ENCODE results near the gene MS4A4E.
A peak's percentile ranks its signal among the peaks of the same experiment; 100 is the strongest.

The MS4A4E gene

DNA sequence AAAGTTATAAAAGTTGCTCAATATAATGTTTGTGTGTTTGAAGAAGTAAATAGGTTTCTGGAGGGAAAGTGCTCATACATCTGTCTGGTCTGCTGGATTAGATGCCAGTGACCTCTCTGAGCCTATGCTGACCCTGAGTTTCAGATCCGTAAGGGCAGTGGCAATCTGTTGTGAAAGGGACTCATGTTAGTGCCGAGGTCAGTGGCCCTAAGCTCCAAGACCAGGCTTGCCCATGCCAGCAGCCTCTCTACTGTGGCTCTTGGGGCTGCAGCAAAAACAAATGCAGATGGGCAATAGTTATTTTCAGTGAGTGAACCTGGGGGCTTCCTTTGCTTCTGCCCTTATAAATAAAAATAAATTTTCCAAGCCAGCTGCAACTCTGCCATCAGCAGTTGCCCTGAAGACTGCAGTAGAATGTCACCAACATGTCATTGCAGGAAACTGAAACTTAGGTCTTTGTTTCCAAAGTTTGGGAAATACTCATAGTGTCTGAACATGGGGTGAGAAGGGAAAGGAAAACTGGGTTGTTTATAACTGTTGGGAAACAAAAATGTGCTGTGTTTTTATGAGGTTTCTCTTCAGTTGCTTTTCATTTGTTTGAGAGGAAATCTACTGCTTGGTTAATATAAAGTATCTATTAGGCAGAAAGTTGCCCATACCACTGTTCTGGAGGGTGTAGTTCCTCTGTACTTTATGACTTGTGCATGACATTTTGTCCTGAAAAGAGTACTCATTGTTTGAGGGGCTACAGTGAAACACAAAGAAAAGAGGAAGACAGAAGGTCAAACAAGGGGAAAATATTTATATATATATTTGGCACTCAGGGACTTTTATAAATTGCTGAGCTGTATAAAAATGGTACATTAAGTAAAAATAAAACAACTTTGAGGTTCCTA is 9.5 kb upstream of the MS4A4E start:
- TF ChIP-seq, protein P1, sequence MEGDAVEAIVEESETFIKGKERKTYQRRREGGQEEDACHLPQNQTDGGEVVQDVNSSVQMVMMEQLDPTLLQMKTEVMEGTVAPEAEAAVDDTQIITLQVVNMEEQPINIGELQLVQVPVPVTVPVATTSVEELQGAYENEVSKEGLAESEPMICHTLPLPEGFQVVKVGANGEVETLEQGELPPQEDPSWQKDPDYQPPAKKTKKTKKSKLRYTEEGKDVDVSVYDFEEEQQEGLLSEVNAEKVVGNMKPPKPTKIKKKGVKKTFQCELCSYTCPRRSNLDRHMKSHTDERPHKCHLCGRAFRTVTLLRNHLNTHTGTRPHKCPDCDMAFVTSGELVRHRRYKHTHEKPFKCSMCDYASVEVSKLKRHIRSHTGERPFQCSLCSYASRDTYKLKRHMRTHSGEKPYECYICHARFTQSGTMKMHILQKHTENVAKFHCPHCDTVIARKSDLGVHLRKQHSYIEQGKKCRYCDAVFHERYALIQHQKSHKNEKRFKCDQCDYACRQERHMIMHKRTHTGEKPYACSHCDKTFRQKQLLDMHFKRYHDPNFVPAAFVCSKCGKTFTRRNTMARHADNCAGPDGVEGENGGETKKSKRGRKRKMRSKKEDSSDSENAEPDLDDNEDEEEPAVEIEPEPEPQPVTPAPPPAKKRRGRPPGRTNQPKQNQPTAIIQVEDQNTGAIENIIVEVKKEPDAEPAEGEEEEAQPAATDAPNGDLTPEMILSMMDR (IDR thresholded peaks at IDR 0.05): no peak
- DNase-seq (ENCODE audit: low spot score): no peak
- Histone ChIP-seq H3K4me3 (no peak overlapping the region), H3K27ac (peak overlapping the region in 1 of 2 donors; percentile 41)

DNA sequence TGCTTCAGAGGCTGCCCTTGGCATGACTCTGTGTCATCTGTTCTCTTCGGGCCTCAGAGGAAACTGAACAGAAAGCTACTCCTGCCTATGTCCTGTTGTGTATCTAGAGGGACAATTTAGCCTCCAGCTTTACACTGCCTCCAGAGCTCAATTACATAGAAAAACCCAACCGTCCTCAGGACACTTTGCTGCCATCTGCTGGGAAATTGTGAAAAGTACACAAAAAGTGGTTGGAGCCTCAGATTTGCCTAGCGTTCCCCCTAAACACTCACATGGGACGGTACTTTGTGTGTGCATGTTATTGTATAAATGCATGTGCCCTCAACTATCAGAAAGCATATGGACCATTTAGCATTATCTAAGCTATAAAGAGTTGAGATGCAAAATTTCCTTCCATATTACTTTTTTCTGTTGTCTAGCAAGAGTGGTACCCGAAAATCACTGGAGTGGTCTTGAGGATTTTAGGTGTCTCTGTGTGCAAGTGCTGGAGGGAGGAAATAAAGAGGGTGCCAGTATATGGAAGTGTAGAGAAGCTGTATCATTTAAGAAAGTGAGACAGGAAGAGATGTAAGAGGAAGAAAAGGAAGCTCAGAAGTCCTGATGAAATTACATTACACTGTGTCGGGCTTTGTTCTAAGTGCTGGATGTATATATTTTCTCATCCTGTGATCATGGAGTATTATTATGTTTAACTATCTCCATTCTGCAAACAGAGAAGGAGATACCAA is 8.7 kb upstream of the MS4A4E start:
- H3K27ac ChIP-seq: peak overlapping the region in 1 of 2 donors; percentile 41
- H3K4me3 ChIP-seq: no peak overlapping the region
- DNase-seq (ENCODE audit: low spot score): no peak
- TF ChIP-seq, protein P1 (IDR thresholded peaks at IDR 0.05): no peak

DNA sequence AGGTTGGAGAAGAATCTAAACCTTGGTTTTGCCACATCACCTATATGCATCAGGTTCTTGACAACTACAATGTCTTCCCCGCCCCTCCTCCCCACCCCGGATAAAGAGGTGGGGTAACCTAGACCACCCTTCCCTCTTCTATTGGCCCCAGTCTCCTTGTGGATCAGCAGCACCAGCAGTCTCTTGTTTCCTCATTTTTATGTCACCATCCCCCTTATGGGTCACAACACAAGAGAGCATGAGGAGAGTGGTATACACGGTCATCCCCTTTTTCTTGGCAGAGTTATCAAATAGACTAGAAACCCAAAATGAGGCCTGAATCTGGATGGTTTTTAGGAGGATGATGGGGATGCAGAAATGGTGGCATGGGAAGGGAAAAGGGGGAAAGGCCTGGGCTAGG is 1.2 kb downstream of the MS4A4E start:
- no peak for DNase-seq (ENCODE audit: low spot score)
- TF ChIP-seq, protein P1 (IDR thresholded peaks at IDR 0.05): no peak
- H3K27ac ChIP-seq: peak overlapping the region in 1 of 2 donors; percentile 31
- H3K4me3 ChIP-seq: no peak overlapping the region

DNA sequence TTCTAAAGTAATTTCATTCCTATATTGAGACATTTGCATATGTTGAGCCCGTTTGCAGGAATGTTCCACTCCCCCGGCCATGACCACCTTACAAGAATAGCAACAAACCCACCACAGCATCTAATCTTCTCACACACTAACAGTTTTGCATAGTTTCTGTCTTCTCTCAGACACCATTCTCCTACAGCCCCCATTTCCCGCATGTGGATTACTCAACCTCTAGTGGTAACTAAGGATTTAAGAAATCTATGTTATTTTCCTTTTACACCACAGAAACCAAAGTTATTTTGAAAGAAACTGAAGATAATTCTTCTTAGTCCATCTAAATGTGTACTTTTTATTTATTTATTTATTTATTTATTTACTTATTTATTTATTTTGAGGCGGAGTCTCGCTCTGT is 2.3 kb downstream of the MS4A4E start:
- Histone ChIP-seq H3K27ac (no peak overlapping the region), H3K4me3 (no peak overlapping the region)
- TF ChIP-seq, protein P1 (IDR thresholded peaks at IDR 0.05): no peak
- no peak for DNase-seq (ENCODE audit: low spot score)

DNA sequence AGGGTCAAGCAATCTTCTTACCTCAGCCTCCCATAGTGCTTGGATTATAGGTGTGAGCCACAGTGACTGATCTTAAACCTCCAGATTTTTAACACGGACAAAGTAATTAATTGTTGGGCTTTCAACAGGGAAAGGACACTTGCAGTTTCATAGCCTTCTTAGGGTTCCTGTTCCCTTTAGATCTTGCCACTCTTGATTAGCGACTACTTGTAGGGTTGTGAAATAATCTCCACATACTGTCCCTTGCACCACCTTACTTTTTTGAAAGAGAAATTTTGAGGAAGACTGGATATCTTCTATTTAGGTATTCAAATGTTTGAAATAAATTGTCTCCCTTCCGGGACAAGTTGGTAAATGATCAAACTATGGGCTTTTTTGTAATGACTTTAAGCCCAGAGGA is 7.6 kb downstream of the MS4A4E start:
- no peak overlapping the region for H3K4me3 ChIP-seq
- H3K27ac ChIP-seq: no peak overlapping the region
- no peak for DNase-seq (ENCODE audit: low spot score)
- TF ChIP-seq, protein P1 (IDR thresholded peaks at IDR 0.05): no peak

DNA sequence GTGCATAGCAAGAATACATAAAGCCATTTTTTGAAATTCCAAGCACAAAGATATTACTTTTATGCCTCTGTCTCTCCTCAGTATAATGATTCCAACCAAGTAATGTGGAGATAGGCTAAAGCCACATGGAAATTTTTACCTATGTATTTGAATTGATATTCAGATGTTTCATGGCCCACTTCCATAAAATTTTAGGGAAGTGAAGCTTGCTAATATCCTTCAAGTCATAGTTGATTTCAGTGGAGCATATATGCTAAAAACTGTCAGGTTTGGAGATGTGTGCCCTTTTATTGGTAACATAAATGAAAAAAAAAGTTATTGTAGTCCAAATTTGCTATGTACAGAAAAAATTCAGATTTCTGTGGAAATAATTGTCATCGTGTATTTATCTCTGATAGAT is 12.3 kb downstream of the MS4A4E start:
- TF ChIP-seq, protein P1 (IDR thresholded peaks at IDR 0.05): no peak
- no peak for DNase-seq (ENCODE audit: low spot score)
- Histone ChIP-seq H3K4me3 (no peak overlapping the region), H3K27ac (no peak overlapping the region)
